Bronchial epithelial cell (primary cell): Measurements from ENCODE around the gene KCNK15. TPM values are rescaled to one million over a fixed set of nuclear protein-coding genes. Genes with fewer than 3 reads are reported as not detected.

ENCODE experiments used
- DNase-seq: peaks from one replicate; pipeline ENCODE4 v3.0.0-alpha.2; 2010; ENCODE audit warnings: low read depth
- FAIRE-seq: peaks from 2 replicates; lab custom pipeline; 2011; peaks lifted over from hg19 to GRCh38; lab: Jason Lieb, UNC
- H3K27me3 ChIP-seq: 2 replicates; pipeline ENCODE4 v1.5.1; 2011; ENCODE audit warnings: low read length; ENCODE audit not compliant: control insufficient read depth, insufficient read depth
- H3K36me3 ChIP-seq: 2 replicates; pipeline ENCODE4 v1.5.1; 2011; ENCODE audit warnings: low read length; ENCODE audit not compliant: control insufficient read depth, insufficient read depth
- H3K4me3 ChIP-seq: 2 replicates; pipeline ENCODE4 v1.5.1; 2011; ENCODE audit warnings: mild to moderate bottlenecking, low read depth, low read length, control low read depth
- CTCF ChIP-seq: IDR thresholded peaks from 2 replicates; pipeline ENCODE4 v1.5.1; 2011; ENCODE audit warnings: mild to moderate bottlenecking, moderate library complexity, low read length, control low read depth, inconsistent platforms; ENCODE audit not compliant: insufficient read depth, severe bottlenecking
- total RNA-seq: library from RNA; depleted of rRNA; stranded (reverse); fragments of >200 nt; gene quantifications from 2 replicates; pipeline ENCODE4 v1.2.1, GENCODE V29; 2014

The KCNK15 gene
- total RNA-seq, 1 donor from 2014 or later: under 0.01 TPM

GRCh38 chr20:44701858-44702256 is 43.8 kb upstream of the KCNK15 start:
- DNase-seq (no peak), FAIRE-seq (no peak)

GRCh38 chr20:44702776-44703175 is 42.9 kb upstream of the KCNK15 start:
- FAIRE-seq: no peak
- Histone ChIP-seq H3K4me3 (no peak overlapping the region), H3K27me3 (no peaks in the 10 kb centered on the region), H3K36me3 (no peaks in the 10 kb centered on the region)
- no peak for TF ChIP-seq CTCF
- DNase-seq: no peak

More at GRCh38 chr20:44701858-44702256, 43.8 kb upstream of the KCNK15 start:
- H3K4me3 ChIP-seq: no peak overlapping the region
- no peaks in the 10 kb centered on the region for H3K36me3 ChIP-seq
- H3K27me3 ChIP-seq: no peaks in the 10 kb centered on the region
- TF ChIP-seq CTCF: no peak

- FAIRE-seq: no peak
Measured at GRCh38 chr20:44703183-44703925, 42.3 kb upstream of the KCNK15 start.

GRCh38 chr20:44703956-44704488 is 41.6 kb upstream of the KCNK15 start:
- no peak for TF ChIP-seq CTCF
- Histone ChIP-seq H3K4me3 (no peak overlapping the region), H3K27me3 (no peaks in the 10 kb centered on the region), H3K36me3 (no peaks in the 10 kb centered on the region)
- DNase-seq (no peak), FAIRE-seq (no peak)

More at GRCh38 chr20:44703183-44703925, 42.3 kb upstream of the KCNK15 start:
- Histone ChIP-seq H3K36me3 (no peaks in the 10 kb centered on the region), H3K27me3 (no peaks in the 10 kb centered on the region), H3K4me3 (no peak overlapping the region)
- no peak for TF ChIP-seq CTCF
- no peak for DNase-seq

GRCh38 chr20:44704551-44704971 is 41.1 kb upstream of the KCNK15 start:
- no peak for FAIRE-seq
- Histone ChIP-seq H3K4me3 (no peak overlapping the region), H3K27me3 (no peaks in the 10 kb centered on the region), H3K36me3 (no peaks in the 10 kb centered on the region)
- no peak for DNase-seq
- TF ChIP-seq CTCF: no peak
